Panc1 (cell line): ENCODE data around the gene SPIN4. TPM values are rescaled to one million over a fixed set of nuclear protein-coding genes. Genes with fewer than 3 reads are reported as not detected.

Source experiments
- ATAC-seq: fragments of 200-7000 bp; cut with Tn5 transposase; 2 replicates; pipeline ENCODE4 v1.9.1; 2020; ENCODE audit warnings: mild to moderate bottlenecking, moderate library complexity
- BruUV-seq: library from RNA; stranded (reverse); fragments of 400-500 nt; replicated peaks from 2 replicates; lab custom pipeline; 2021; lab: Mats Ljungman, UMichigan
- CTCF ChIA-PET: fragments of 300-600 bp; sonication (Branson Sonifier 250); formaldehyde crosslinking; loops from one replicate; lab custom pipeline; 2022; ENCODE audit warnings: antibody characterized with exemption; lab: Charles Lee
- POLR2A ChIA-PET: fragments of 300-600 bp; sonication (Branson Sonifier 250); formaldehyde crosslinking; loops from one replicate; lab custom pipeline; 2022; ENCODE audit warnings: antibody characterized with exemption; lab: Charles Lee
- DNase-seq: peaks from one replicate; pipeline ENCODE4 v3.0.0-alpha.2; 2010; ENCODE audit warnings: low read depth, low spot score
- H3K27ac ChIP-seq: 2 replicates; pipeline ENCODE4 v1.5.1; 2011; ENCODE audit warnings: mild to moderate bottlenecking, low read length, inconsistent platforms
- H3K27me3 ChIP-seq: fragments of 200-500 bp; sonication (Bioruptor generic); 2 replicates; pipeline ENCODE4 v1.6.0; 2014; ENCODE audit warnings: low read length, inconsistent platforms; ENCODE audit not compliant: control insufficient read depth, insufficient read depth
- H3K36me3 ChIP-seq: fragments of 200-500 bp; sonication (Bioruptor generic); 2 replicates; pipeline ENCODE4 v1.5.1; 2014; ENCODE audit warnings: inconsistent platforms, mild to moderate bottlenecking, low read length, moderate library complexity; ENCODE audit not compliant: control insufficient read depth, insufficient read depth
- H3K4me1 ChIP-seq: 2 replicates; pipeline ENCODE4 v1.5.1; 2011; ENCODE audit warnings: inconsistent platforms, mild to moderate bottlenecking, low read length, moderate library complexity; ENCODE audit not compliant: control insufficient read depth, insufficient read depth
- H3K4me3 ChIP-seq, 2 experiments: 2 replicates each; pipeline ENCODE4 v1.5.1; 2011 to 2012; ENCODE audit warnings: low read depth in 2 of 2, low read length in 2 of 2, mild to moderate bottlenecking in 2 of 2, inconsistent platforms in 1 of 2, moderate library complexity in 1 of 2
- H3K9me3 ChIP-seq: fragments of 200-500 bp; sonication (Bioruptor generic); 2 replicates; pipeline ENCODE4 v1.5.1; 2014; ENCODE audit warnings: low read depth, mild to moderate bottlenecking, inconsistent platforms, low read length, moderate library complexity; ENCODE audit not compliant: control insufficient read depth, insufficient read depth
- CTCF ChIP-seq: fragments of 450-650 bp; IDR thresholded peaks from 2 replicates; pipeline ENCODE4 v1.5.1; 2017; ENCODE audit warnings: mild to moderate bottlenecking
- POLR2AphosphoS5 ChIP-seq: IDR thresholded peaks from 2 replicates; pipeline ENCODE4 v1.6.1; 2012; ENCODE audit warnings: mild to moderate bottlenecking, low read depth, low read length, moderate library complexity
- SIN3A ChIP-seq: IDR thresholded peaks from 2 replicates; pipeline ENCODE4 v1.6.1; 2012; ENCODE audit warnings: low read depth, mild to moderate bottlenecking, low read length, moderate library complexity, borderline replicate concordance; ENCODE audit not compliant: insufficient read depth
- in situ Hi-C: cut with HindIII; loops from 2 replicates; pipeline ENCODE4 v1.10.0; 2016; ENCODE audit warnings: low sequenced_read_pairs, low pct_unique_long_range_greater_than_20kb
- intact Hi-C: fragments of 100-400 bp; cut with micrococcal nuclease; formaldehyde crosslinking; loops from one replicate; pipeline ENCODE4 v1.10.0; 2022; ENCODE audit not compliant: unreplicated experiment
- total RNA-seq: library from RNA; stranded (reverse); gene quantifications from one replicate; pipeline ENCODE4 v1.2.1, GENCODE V29; 2021; ENCODE audit not compliant: unreplicated experiment
- TF ChIP-seq, protein P1 (sequence below), 2 experiments: IDR thresholded peaks; 2 replicates each; pipeline ENCODE4 v1.6.1; 2011 to 2012; ENCODE audit warnings: low read depth in 2 of 2, control low read depth in 1 of 2, low read length in 1 of 2, mild to moderate bottlenecking in 1 of 2, moderate library complexity in 1 of 2; ENCODE audit not compliant: insufficient read depth in 1 of 2

SPIN4 gene
- total RNA-seq, 1 experiment from 2014 or later = 11.4 TPM

GRCh38 chrX:63349307-63349706 lies 1.8 kb downstream of the SPIN4 start:
- CTCF ChIA-PET = no interaction called here
- no peak for ATAC-seq
- intact Hi-C loops = no loop called here

DNA sequence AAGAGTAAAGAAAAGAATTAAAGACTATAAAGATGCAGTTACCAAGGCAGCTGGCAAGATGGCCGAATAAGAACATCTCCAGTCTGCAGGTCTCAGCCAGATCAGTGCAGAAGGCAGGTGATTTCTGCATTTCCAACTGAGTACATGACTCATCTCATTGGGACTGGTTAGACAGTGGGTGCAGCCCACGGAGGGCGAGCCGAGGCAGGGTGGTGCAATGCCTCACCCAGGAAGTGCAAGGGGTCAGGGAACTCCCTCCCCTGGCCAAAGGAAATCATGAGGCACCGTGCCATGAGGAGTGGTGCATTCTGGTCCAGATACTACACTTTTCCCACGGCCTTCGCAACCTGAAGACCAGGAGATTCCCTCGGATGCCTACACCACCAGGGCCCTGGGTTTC lies 20.5 kb downstream of the SPIN4 start:
- no peak for ATAC-seq
- no peak for TF ChIP-seq SIN3A
- no peak for TF ChIP-seq POLR2AphosphoS5
- TF ChIP-seq, protein P1, sequence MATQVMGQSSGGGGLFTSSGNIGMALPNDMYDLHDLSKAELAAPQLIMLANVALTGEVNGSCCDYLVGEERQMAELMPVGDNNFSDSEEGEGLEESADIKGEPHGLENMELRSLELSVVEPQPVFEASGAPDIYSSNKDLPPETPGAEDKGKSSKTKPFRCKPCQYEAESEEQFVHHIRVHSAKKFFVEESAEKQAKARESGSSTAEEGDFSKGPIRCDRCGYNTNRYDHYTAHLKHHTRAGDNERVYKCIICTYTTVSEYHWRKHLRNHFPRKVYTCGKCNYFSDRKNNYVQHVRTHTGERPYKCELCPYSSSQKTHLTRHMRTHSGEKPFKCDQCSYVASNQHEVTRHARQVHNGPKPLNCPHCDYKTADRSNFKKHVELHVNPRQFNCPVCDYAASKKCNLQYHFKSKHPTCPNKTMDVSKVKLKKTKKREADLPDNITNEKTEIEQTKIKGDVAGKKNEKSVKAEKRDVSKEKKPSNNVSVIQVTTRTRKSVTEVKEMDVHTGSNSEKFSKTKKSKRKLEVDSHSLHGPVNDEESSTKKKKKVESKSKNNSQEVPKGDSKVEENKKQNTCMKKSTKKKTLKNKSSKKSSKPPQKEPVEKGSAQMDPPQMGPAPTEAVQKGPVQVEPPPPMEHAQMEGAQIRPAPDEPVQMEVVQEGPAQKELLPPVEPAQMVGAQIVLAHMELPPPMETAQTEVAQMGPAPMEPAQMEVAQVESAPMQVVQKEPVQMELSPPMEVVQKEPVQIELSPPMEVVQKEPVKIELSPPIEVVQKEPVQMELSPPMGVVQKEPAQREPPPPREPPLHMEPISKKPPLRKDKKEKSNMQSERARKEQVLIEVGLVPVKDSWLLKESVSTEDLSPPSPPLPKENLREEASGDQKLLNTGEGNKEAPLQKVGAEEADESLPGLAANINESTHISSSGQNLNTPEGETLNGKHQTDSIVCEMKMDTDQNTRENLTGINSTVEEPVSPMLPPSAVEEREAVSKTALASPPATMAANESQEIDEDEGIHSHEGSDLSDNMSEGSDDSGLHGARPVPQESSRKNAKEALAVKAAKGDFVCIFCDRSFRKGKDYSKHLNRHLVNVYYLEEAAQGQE (IDR thresholded peaks at IDR 0.05; ENCODE audit: insufficient read depth in 1 of 2, low read depth in 2 of 2, low read length in 1 of 2) = no peak
- TF ChIP-seq CTCF = no peak
- DNase-seq = no peak
- Histone ChIP-seq H3K27me3 (no peaks in the 10 kb centered on the region), H3K9me3 (no peaks in the 10 kb centered on the region), H3K4me1 (no peaks in the 10 kb centered on the region), H3K36me3 (no peaks in the 10 kb centered on the region), H3K27ac (no peak overlapping the region), H3K4me3 (no peak overlapping the region)
- POLR2A ChIA-PET = no interaction called here
- in situ Hi-C loops = no loop called here
- CTCF ChIA-PET = no interaction called here
- no TSS peak for BruUV-seq
- intact Hi-C loops = no loop called here

More at GRCh38 chrX:63349307-63349706, 1.8 kb downstream of the SPIN4 start:
- H3K4me3 ChIP-seq = peak overlapping the region; percentile 71 to 72
- peak overlapping the region; percentile 88 for H3K27ac ChIP-seq
- no peaks in the 10 kb centered on the region for H3K9me3 ChIP-seq
- in situ Hi-C loops = no loop called here
- POLR2A ChIA-PET = no interaction called here
- TF ChIP-seq, protein P1 (IDR thresholded peaks at IDR 0.05; ENCODE audit: insufficient read depth in 1 of 2, low read depth in 2 of 2, low read length in 1 of 2) = no peak
- DNase-seq = no peak
- H3K27me3 ChIP-seq = no peaks in the 10 kb centered on the region
- H3K36me3 ChIP-seq = no peaks in the 10 kb centered on the region
- BruUV-seq = no TSS peak
- no peaks in the 10 kb centered on the region; the same call in 1 of the 2 replicates for H3K4me1 ChIP-seq
